ENCODE results near the gene CPLX1.
"Not testable (repeated sequence)": the region's sequence is repeated elsewhere in the genome, so short reads cannot be mapped to it uniquely, and the experiment has no call there.

The CPLX1 gene

DNA sequence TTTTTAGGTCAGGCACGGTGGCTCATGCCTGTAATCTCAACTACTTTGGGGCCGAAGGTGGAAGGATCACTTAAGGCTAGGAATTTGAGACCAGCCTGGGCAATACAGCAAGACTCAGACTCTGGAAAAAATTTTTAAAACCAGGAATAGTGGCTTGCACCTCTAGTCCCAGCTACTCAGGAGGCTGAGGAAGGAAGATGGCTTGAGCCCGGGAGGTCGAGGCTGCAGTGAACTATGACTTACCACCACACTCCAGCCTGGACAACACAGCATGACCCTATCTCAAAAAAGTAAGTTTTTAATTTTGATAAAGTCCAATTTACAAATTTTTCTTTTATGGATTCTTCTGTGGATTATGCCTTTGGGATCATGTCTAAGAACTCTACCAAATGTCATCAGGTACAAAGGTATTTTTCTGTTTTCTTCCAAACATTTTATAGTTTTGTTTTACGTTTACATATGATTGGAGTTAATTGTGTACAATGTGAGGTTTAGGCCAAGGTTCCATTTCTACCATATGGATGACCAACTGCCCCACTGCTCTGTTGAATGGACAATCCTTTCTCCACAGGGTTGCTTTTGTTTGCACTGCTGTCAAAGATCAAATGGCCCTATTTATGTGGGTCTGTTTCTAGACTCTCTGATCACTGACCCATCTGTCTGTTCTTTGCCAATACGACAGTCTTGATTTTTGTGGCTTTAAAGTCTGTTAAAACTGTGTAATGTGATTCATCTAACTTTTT is 48.2 kb downstream of the CPLX1 start:
- no peak for DNase-seq (ENCODE audit: low read depth in 2 of 2)

DNA sequence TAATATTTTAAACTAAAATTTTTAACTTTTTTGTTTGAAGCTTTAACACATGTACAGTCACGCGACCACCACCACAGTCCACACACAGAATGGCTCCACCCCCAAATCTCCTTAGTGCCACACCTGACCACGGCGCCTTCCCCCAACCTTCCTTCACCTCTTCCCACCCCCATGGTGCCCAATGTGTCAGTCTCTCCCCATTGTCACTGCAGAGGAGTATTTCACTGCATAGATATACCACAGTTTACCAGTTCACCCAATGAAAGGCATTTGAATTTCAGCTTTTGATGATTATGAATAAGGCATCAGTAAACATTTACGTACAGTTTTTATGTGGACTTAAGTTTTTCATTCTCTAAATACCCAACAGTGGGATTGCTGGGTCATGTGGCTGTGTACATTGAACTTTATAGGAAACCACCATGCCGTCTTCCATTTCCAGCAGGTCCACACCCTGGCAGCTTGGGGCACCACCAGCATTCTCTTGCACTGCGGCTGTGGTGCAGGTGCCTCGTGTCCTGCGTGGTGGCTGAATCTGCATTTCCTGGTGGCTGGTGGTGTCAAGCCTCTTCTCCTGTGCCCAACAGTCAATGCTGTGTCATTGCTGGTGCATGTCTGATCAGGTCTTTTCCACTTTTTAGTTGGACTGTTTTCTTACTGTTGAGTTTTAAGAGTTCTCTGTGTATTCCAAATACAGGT is 49.0 kb downstream of the CPLX1 start:
- DNase-seq (ENCODE audit: low read depth in 2 of 2) = no peak

DNA sequence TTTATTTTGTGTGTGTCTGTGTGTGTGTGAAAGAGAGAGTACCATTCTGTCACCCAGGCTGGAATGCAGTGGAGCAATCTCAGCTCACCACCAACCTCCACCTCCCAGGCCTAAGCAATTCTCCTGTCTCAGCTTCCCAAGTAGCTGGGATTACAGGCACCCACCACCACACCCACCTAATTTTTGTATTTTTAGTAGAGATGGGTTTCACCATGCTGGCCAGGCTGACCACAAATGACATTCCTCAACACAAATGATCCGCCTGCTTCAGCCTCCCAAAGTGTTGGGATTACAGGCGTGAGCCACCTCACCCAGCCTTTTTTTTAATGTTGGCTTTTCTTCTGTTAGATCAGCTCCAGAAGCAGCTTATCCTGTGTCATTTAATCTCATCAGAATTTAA is 50.4 kb downstream of the CPLX1 start:
- not testable (repeated sequence) for DNase-seq (ENCODE audit: low read depth in 2 of 2)

DNA sequence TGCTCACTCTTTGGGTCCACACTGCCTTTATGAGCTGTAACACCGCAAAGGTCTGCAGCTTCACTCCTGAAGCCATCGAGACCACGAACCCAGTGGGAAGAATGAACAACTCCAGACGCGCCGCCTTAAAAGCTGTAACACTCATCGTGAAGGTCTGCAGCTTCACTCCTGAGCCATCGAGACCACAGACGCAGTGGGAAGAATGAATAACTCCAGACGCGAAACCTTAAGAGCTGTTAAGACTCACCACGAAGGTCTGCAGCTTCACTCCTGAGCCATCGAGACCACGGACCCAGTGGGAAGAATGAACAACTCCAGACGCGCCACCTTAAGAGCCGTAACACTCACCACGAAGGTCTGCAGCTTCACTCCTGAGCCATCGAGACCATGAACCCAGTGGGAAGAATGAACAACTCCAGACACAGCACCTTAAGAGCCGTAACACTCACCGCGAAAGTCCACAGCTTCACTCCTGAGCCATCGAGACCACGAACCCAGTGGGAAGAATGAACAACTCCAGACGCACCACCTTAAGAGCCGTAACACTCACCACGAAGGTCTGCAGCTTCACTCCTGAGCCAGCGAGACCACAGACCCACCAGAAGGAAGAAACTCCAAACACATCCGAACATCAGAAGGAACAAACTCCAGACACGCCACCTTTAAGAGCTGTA is 51.4 kb downstream of the CPLX1 start:
- DNase-seq (ENCODE audit: low read depth in 2 of 2) = not testable (repeated sequence)

DNA sequence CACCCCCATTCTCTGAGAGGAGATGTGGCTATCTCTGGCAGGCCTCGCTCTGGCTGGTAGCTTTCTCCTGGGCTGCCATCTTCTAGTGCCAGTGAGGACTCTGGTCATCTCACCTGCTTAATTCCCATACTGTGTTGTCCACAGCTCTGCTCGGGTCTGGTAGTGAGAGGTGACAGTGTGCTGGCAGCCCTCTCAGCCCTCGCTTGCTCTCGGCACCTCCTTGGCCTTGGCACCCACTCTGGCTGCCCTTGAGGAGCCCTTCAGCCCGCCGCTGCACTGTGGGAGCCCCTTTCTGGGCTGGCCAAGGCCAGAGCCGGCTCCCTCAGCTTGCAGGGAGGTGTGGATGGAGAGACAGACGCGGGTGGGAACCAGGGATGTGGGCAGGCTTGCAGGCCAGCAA is 52.7 kb downstream of the CPLX1 start:
- no peak for DNase-seq (ENCODE audit: low read depth in 2 of 2)

DNA sequence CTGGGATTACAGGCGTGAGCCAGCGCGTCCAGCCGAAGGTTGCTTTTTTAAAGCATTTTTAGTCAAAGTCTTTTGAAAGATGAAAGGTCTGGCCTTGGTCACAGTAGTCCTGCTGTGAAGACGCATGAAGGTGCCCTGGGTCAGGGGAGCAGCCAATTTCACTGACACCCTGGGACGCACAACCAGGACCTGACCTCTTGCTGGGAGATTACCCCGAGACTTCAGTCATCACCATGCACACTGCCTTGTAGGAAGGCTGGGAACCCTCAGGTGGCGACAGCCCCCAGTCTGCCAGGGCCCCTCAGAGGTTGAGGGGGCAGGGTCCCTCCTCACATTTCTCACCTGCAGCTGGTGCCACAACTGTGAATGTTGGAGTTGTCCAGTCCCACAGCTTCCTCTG is 53.2 kb downstream of the CPLX1 start:
- no peak for DNase-seq (ENCODE audit: low read depth in 2 of 2)

DNA sequence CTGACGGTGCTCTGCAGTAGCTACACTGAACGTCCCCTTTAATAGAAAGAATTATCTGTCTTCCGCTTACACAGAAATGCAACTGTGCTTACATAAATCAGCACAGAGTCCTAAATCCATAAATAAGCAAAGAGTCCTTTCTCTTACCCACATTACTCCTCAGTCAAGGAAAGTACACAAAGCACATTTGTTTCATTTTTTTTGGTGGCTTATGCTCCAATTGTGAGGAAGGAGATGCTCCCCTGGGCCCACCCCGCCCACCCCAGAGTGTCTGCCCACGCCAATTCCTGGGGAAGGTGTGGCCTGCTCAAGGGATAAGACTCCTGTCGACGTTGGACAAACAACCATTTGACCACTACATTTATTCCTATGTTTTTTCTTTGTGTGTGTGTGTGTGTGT is 53.8 kb downstream of the CPLX1 start:
- DNase-seq (ENCODE audit: low read depth in 2 of 2) = no peak

DNA sequence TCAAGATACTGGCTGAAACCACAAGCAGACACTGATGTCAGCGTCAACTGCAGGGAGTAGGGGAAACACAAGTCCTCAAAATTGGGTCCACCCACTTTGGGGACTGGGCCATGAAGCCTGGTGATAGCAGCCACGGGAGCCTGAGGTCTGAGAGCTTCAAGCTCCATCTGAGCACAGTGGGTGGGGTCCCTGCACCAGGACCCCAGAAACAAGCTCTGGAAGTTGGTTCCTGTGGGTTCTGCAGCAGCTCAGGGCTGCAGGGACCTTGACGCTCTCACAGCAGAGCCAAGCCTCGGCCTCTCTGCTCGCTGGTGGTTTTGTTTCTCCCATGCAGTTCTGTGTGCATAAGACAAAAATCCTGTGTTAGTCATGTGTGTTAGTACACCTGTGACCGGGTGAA is 54.5 kb downstream of the CPLX1 start:
- no peak for DNase-seq (ENCODE audit: low read depth in 2 of 2)

DNA sequence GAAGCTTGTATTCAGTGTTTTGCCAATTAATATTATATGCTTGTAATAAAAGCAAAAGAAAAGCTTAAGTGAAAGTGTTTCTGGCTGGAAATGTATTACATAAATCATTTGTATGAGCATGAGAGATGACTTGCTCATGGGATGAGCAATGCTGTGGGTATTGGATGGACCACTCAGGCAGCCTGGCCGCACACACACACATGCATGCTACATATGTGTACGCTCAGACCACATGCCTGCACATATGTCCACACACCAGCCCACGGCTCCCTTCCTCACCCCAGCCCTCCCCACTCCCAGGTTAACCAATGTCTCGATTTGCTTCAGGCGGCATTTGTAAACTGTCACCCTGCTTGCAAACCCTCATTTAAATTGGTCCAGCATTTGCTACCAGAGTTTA is 55.9 kb downstream of the CPLX1 start:
- DNase-seq (ENCODE audit: low read depth in 2 of 2) = no peak

DNA sequence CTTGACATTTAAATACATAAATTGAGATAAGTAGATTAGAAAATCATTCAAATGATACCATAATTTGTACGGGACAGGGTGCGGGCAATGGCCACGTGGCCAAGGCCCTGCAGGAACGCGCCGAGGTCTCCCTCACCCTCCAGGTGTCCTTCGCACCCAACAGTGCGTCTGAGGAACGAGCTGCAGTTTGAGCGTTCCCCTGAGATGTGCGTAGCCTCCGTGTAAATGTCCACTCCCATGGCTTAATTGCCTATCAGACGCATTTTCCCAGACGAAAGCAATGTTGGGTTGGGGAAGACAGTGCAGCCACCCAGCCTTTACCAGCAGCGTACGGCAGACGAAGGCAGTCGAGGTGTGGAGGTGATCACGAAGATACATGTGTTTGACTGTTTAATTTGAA is 56.4 kb downstream of the CPLX1 start:
- DNase-seq (ENCODE audit: low read depth in 2 of 2) = no peak

DNA sequence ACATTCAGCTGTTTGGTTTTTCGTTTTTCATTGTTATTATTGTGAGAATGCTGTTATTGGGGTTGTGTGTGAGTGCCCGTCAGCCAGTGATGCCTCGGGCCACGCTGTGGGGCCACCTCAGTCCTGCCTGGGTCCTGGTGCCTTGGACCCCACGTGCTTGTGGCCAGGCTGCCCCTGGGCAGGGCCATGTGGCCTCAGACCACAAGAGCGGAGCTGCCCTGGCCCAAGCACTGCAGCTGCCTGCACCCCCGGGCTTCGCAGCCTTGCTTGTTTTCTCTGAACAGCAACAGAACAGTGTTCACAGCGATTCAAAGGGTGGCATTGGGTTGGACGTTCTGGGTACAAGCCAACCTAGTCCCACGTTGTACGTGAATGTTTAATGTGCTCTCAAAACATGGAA is 56.9 kb downstream of the CPLX1 start:
- no peak for DNase-seq (ENCODE audit: low read depth in 2 of 2)

DNA sequence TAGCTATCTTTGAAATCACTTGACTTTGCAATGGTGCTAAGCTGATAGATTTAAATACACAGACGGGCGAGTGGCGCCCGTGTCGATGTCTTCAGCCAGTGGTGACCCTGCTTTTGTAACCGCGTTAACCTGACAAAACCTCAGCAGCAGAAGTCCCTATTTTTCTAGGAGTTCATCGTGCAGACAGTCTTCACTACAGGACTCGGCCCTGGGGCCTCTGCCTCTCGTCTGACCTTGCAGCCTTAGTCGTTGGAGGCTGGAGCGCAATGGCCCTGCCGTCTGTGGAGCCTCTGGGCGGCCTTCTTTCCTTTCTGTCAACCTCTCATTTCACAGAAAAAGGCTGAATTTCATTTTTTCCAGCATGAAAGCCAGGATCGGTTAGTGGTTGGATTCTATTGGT is 57.9 kb downstream of the CPLX1 start:
- DNase-seq (ENCODE audit: low read depth in 2 of 2) = no peak

DNA sequence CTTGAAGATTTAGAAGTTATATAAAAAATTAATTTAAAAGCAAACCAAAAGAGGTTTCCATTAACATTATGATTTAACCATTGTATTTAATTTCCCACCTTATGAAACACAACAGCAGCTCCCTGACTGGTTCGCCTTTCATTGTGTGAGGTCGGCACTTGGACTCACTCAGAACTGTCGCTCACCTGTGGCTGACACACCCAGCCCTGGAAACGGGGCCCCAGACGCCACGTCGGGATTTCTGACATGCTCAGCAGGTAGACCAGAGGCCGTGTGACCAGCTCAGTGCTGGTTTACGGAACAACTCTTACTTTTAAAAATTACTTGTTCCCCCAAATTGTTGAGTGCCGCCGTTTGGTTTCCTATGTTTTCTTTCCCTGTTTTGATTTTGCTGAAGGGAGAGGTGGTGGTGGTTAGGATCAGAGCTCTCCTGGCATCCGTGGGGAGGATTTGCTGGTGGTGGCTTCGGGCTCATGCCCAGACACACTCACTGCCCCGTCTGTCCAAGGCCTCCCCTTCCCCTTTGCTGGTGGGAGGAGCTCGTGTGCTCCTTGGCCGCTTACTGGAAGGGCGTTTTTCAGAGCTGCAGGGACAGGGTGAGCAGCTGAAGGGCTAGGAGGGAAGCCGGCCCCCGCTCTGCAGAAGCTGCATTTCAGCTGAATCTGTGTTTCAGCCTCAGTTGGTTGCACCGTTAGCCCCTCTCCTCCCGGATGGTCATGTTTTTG is 59.2 kb downstream of the CPLX1 start:
- DNase-seq (ENCODE audit: low read depth in 2 of 2) = no peak

DNA sequence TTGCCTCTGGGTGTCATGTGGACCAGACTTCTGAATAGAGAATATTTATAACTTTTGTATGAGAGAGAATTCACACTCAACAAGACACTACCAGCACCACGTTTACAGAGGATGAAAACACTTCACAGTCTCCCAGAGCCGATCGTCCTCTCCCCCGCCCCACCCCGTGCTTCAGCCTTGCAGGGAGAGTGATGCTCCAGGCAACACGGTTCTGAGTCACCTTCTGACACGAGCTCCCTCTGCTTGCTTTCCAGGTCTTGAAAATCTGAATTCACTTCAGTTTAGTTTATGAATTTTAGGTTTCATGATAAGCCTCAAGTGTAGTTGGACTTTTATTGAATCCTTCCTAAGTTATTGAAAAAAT is 59.8 kb downstream of the CPLX1 start:
- no peak for DNase-seq (ENCODE audit: low read depth in 2 of 2)

DNA sequence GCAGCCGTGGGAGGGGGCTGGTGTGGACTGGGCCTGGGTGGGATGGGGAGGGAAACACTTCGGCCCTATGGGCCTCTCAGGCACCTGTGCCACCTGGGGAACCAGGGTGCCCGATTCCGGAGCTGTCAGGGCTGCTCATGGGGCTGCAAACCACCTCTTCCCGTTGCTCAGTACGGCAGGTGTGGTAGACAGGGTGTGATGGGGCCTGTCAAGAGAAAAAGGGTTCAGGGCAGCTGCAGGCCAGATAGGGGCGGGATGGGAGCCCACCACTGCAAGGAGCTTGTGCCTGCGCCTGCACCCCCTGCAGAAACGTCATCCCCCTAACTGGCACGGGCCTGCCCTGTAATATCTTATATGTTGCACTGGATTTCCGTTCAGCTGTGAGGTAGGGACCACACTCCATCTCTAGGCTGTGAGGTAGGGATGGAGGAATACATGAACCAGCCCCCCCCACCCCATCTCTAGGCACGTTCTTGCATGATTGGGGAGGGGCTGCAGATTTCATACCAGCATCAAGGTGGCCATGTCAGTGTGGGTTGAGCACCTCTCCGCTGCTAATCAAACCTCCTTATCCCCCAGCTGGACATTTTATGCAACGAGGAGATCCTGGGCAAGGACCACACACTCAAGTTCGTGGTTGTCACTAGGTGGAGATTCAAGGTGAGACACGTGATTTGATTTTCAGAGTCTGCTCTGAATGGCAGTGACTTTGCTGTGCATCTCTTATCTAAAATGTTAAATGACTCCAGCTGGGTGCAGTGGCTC is 61.3 kb downstream of the CPLX1 start:
- no peak for DNase-seq (ENCODE audit: low read depth in 2 of 2)

DNA sequence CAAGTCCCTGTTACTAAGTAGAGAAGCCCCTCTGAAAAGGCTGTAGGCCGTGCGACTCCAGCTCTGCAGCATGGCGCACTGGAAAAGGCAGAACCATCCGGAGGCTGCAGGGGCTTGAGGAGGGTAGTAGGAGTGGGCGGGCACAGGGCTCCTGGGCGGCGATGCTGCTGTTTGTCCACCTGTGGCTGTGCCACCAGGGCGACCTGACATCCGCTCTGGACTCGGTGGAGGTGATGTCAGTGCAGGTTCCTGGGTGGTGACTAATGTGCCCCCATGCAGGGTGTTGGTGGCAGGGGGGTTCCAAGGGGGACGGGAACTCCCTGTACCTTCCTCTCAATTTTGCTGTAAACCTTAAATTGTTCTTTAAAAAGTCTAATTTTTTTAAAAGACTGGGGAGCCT is 62.0 kb downstream of the CPLX1 start:
- no peak for DNase-seq (ENCODE audit: low read depth in 2 of 2)

DNA sequence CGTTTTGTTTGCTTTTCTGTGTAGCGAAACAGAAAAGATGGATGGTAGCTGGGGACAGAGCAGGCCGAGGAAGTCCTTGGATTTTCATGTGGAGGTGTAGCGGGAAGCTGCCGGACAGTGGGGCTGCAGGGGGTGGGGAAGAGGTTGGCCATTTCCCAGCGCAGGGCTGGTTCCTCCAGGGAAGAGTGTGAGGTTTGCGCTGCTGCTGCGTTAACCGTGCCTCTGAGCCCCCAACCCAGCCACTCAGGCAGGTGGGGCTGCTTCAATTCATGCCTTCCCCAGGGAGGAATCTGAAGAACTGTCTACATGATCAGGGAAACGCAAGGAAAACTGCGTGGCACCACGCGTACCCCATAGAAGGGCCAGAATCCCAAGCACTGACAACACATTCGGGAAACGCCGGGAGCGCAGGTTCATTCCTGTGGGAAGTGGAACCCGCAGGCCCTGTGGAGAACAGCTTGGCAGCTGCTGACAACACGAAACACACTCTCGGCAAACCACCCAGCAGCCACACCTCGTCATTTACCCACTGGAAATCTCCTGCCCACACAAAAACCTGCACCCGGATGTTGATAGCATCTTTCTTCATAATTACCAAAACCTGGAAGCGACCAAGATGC is 62.6 kb downstream of the CPLX1 start:
- DNase-seq (ENCODE audit: low read depth in 2 of 2) = no peak

DNA sequence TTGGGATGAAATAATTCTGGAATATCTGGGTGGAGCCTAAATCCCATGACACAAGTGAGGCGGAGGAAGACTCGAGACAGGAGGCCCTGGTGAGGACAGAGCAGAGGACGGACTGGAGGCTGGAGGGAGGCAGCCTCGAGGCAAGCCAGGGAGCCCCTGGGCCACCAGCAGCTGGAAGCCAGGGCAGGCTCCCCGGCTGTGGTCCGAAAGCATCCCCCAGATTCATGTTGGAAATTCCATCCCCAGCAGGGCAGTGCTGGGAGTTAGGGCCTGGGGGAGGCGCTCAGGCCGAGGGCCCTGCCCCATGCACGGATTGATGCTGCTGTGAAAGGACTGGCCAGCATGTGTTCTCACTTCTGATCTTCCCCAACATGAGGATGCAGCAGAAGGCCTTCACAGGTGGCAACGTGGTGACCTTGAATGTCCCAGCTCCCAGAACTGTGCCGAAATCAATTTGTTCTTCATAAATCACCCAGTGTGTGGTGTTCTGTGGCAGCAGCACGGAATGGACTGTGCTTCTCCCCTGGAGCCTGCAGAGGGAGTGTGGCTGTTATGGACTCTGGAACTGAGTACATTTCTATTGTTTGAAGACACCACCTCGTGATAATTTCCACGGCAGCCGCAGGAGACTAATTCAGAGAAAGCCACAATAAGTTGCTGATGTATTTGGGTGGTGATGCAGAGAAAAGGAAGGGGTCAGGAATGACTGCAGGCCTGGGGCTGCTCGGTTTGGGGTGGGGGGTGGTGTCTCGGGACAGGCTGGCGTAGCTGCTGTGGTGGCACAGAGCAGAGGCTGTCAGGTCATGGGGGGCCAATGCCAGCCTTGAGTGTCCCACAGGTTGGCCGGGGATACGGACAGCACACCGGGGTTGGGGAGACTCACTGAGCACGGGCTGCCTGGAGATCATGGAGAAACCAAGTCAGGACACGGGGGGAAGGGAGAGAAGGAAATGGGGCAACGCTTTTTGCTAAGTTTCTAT is 63.4 kb downstream of the CPLX1 start:
- no peak for DNase-seq (ENCODE audit: low read depth in 2 of 2)

DNA sequence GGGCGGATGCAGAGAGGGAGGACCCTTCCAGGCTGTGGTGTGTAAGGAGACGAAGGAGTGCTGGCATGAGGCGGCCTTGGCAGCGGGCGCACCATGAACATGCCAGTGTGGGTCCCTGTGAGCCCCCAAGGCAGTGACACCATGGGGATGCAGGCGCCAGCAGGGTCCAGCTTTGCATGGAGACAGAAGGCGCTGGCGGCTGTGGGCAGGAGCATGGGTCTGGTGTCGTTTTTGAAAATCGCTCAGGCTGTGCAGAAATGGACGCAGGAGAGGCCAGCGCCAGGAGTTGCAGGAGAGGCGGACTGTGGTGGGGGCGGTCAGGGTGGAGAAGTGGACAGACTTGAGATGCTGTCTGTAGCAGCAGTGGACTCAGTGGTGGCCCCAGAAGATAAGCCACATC is 64.2 kb downstream of the CPLX1 start:
- no peak for DNase-seq (ENCODE audit: low read depth in 2 of 2)

DNA sequence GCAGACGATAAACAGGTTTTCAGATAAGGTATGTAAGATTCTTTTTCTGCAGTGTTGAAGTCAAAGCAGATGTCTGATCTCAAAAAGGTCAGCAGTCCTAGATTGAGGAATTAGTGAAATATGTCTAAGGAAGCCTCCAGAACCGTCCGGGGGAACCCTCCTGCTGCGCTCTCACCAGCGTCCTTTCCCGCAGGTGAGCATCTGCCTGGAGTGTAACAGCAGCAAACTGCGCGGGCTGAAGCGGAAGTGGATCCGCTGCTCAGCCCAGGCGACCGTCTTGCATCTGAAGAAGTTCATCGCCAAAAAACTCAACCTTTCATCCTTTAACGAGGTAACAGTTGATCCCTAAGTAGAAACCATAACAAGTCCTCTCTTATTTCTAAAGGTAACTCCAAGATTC is 64.8 kb downstream of the CPLX1 start:
- DNase-seq (ENCODE audit: low read depth in 2 of 2) = no peak
